Kidney (tissue), 14 donors: ENCODE results near the gene ATP13A5. TPM values are rescaled to one million over a fixed set of nuclear protein-coding genes. Genes with fewer than 3 reads are reported as not detected.

Experiments used
- DNase-seq, 5 donors: peaks; one replicate each; pipeline ENCODE4 v3.0.0-alpha.2; 2013 to 2020
- FAIRE-seq: peaks from 2 replicates; lab custom pipeline; 2012; peaks lifted over from hg19 to GRCh38; lab: Jason Lieb, UNC
- H3K27ac ChIP-seq, 2 donors: one replicate each; pipeline ENCODE4 v1.7.0; 2013; ENCODE audit warnings: low read depth in 2 of 2, low read length in 2 of 2, inconsistent platforms in 1 of 2
- H3K27me3 ChIP-seq: one replicate; pipeline ENCODE4 v1.7.1; 2013; ENCODE audit warnings: low read length, inconsistent platforms; ENCODE audit not compliant: control insufficient read depth, insufficient read depth
- H3K36me3 ChIP-seq, 3 donors: one replicate each; pipeline versions ENCODE4 v1.7.0 to v1.7.1; 2013; ENCODE audit warnings: low read length in 3 of 3, control low read depth in 1 of 3, inconsistent platforms in 1 of 3; ENCODE audit not compliant: insufficient read depth in 3 of 3, control insufficient read depth in 2 of 3
- H3K4me1 ChIP-seq, 3 donors: one replicate each; pipeline versions ENCODE4 v1.7.0 to v1.7.1; 2013; ENCODE audit warnings: low read length in 3 of 3, inconsistent platforms in 1 of 3, low read depth in 1 of 3; ENCODE audit not compliant: control insufficient read depth in 2 of 3, insufficient read depth in 2 of 3
- H3K4me3 ChIP-seq, 3 donors: one replicate each; pipeline versions ENCODE4 v1.7.0 to v1.8.1; 2013; ENCODE audit warnings: low read length in 3 of 3, control low read depth in 1 of 3, inconsistent platforms in 1 of 3
- H3K9ac ChIP-seq, 3 donors: one replicate each; pipeline versions ENCODE4 v1.7.0 to v1.7.1; 2013; ENCODE audit warnings: low read length in 3 of 3, control low read depth in 1 of 3, inconsistent platforms in 1 of 3
- H3K9me3 ChIP-seq, 3 donors: one replicate each; pipeline versions ENCODE4 v1.7.0 to v1.7.1; 2013; ENCODE audit warnings: low read length in 3 of 3, control low read depth in 1 of 3, inconsistent platforms in 1 of 3; ENCODE audit not compliant: control insufficient read depth in 2 of 3, insufficient read depth in 1 of 3
- intact Hi-C: fragments of 100-400 bp; cut with DNase I; formaldehyde crosslinking; loops from one replicate; pipeline ENCODE4 v1.11.1; 2022
- polyA plus RNA-seq: library from polyadenylated mRNA; stranded (reverse); fragments of 350-450 nt; fragmentation: Illumina TruSeq; extraction: RNeasy Lipid Tissue Mini Kit (QIAGEN cat#74804); gene quantifications from one replicate; pipeline ENCODE4 v1.2.3, GENCODE V29; 2014; ENCODE audit warnings: low read depth, low replicate concordance; ENCODE audit not compliant: insufficient read depth
- total RNA-seq: library from RNA; stranded (reverse); fragmentation: NEBNext Ultra II Directional; extraction: Animal tissue kit (Norgen Biotek cat#: 25700); gene quantifications from one replicate; pipeline ENCODE4 v1.2.1, GENCODE V29; 2021
- TF ChIP-seq, protein P1 (sequence below): IDR thresholded peaks from 3 replicates; pipeline ENCODE4 v1.5.1; 2012; ENCODE audit warnings: mild to moderate bottlenecking, moderate library complexity, borderline replicate concordance; ENCODE audit not compliant: insufficient read depth; ENCODE audit errors: extremely low read depth
- donor health status: control.
- donor health status: control.
- donor health status: control.
- donor health status: control.
- donor health status: control.
- donor health status: DM: yes; HTN: yes; CAD: no.
- donor health status: Normal renal cell carcinoma (clear cell type).

Gene ATP13A5
- total and polyA plus RNA-seq, 2 donors from 2014 or later = not detected

- TF ChIP-seq, protein P1, sequence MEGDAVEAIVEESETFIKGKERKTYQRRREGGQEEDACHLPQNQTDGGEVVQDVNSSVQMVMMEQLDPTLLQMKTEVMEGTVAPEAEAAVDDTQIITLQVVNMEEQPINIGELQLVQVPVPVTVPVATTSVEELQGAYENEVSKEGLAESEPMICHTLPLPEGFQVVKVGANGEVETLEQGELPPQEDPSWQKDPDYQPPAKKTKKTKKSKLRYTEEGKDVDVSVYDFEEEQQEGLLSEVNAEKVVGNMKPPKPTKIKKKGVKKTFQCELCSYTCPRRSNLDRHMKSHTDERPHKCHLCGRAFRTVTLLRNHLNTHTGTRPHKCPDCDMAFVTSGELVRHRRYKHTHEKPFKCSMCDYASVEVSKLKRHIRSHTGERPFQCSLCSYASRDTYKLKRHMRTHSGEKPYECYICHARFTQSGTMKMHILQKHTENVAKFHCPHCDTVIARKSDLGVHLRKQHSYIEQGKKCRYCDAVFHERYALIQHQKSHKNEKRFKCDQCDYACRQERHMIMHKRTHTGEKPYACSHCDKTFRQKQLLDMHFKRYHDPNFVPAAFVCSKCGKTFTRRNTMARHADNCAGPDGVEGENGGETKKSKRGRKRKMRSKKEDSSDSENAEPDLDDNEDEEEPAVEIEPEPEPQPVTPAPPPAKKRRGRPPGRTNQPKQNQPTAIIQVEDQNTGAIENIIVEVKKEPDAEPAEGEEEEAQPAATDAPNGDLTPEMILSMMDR = no peak
- H3K27ac ChIP-seq = no peak overlapping the region
- H3K9me3 ChIP-seq = no peaks in the 10 kb centered on the region
- H3K36me3 ChIP-seq = no peaks in the 10 kb centered on the region
- no peaks in the 10 kb centered on the region for H3K27me3 ChIP-seq
- DNase-seq (no peak), FAIRE-seq (no peak)
- no peaks in the 10 kb centered on the region for H3K4me1 ChIP-seq
- no peak overlapping the region for H3K9ac ChIP-seq
- no peak overlapping the region for H3K4me3 ChIP-seq
- intact Hi-C loops = no loop called here
Observed at GRCh38 chr3:193301433-193301832, 77.1 kb downstream of the ATP13A5 start.

GRCh38 chr3:193297421-193297820 lies 81.1 kb downstream of the ATP13A5 start:
- Histone ChIP-seq H3K4me3 (no peak overlapping the region), H3K27me3 (no peaks in the 10 kb centered on the region), H3K9ac (no peak overlapping the region), H3K4me1 (no peaks in the 10 kb centered on the region), H3K27ac (no peak overlapping the region), H3K9me3 (peaks cover 0 to 4% (median 0%) of the 10 kb centered on the region in 3 donors), H3K36me3 (no peaks in the 10 kb centered on the region)
- no peak for FAIRE-seq
- TF ChIP-seq, protein P1 = no peak
- intact Hi-C loops = no loop called here
- no peak for DNase-seq

- H3K9ac ChIP-seq = no peak overlapping the region
- no peaks in the 10 kb centered on the region for H3K36me3 ChIP-seq
- no peaks in the 10 kb centered on the region for H3K27me3 ChIP-seq
- no peak for FAIRE-seq
- no peak for DNase-seq
- no peak overlapping the region for H3K4me3 ChIP-seq
- TF ChIP-seq, protein P1 = no peak
- peaks cover 0 to 10% (median 0%) of the 10 kb centered on the region in 3 donors for H3K9me3 ChIP-seq
- H3K27ac ChIP-seq = no peak overlapping the region
- H3K4me1 ChIP-seq = no peaks in the 10 kb centered on the region
- intact Hi-C loops = no loop called here
Observed at GRCh38 chr3:193295985-193296384, 82.6 kb downstream of the ATP13A5 start.

- H3K4me1 ChIP-seq = no peaks in the 10 kb centered on the region
- no peak for DNase-seq
- TF ChIP-seq, protein P1 = no peak
- FAIRE-seq = no peak
- H3K27me3 ChIP-seq = no peaks in the 10 kb centered on the region
- intact Hi-C loops = no loop called here
- H3K9me3 ChIP-seq = peaks cover 0 to 10% (median 0%) of the 10 kb centered on the region in 3 donors
- H3K27ac ChIP-seq = no peak overlapping the region
- no peaks in the 10 kb centered on the region for H3K36me3 ChIP-seq
- no peak overlapping the region for H3K9ac ChIP-seq
- H3K4me3 ChIP-seq = no peak overlapping the region
Observed at GRCh38 chr3:193292386-193292785, 86.2 kb downstream of the ATP13A5 start.
